Lung microvascular endothelial cell (primary cell): ENCODE results near the gene PACSIN2. TPM values are rescaled to one million over a fixed set of nuclear protein-coding genes. Genes with fewer than 3 reads are reported as not detected.
"Not testable (repeated sequence)": the region's sequence is repeated elsewhere in the genome, so short reads cannot be mapped to it uniquely, and the experiment has no call there.

Experiments used
- DNase-seq, 2 donors: peaks; one replicate each; pipeline versions ENCODE4 v3.0.0 to v3.0.0-alpha.2; 2010; ENCODE audit warnings: low read depth in 2 of 2
- total RNA-seq: library from RNA; depleted of rRNA; stranded (reverse); fragments of >200 nt; gene quantifications from 2 replicates; pipeline ENCODE4 v1.2.1, GENCODE V29; 2014

The PACSIN2 gene
- total RNA-seq, 1 donor from 2014 or later = 88.9 TPM

- DNase-seq = no peak
These were observed 22.9 kb downstream of the PACSIN2 start for GRCh38 chr22:42992092-42992491.

GRCh38 chr22:42991010-42991651 is 23.8 kb downstream of the PACSIN2 start:
- DNase-seq = peak in 1 of 2 donors; percentile 72

- peak; percentile 59 to 91 for DNase-seq
These were observed 24.7 kb downstream of the PACSIN2 start for GRCh38 chr22:42990131-42990838.

- DNase-seq = no peak
These were observed 28.8 kb downstream of the PACSIN2 start for GRCh38 chr22:42986115-42986514.

GRCh38 chr22:42985531-42985905 is 29.4 kb downstream of the PACSIN2 start:
- DNase-seq = no peak

- no peak for DNase-seq
These were observed 30.0 kb downstream of the PACSIN2 start for GRCh38 chr22:42984814-42985530.

- no peak for DNase-seq
These were observed 30.6 kb downstream of the PACSIN2 start for GRCh38 chr22:42984397-42984796.

GRCh38 chr22:42983470-42983869 is 31.5 kb downstream of the PACSIN2 start:
- DNase-seq = no peak

GRCh38 chr22:42979606-42980005 is 35.3 kb downstream of the PACSIN2 start:
- no peak for DNase-seq

GRCh38 chr22:42978453-42979103 is 36.4 kb downstream of the PACSIN2 start:
- DNase-seq = peak in 1 of 2 donors; percentile 86

- DNase-seq = no peak
These were observed 37.4 kb downstream of the PACSIN2 start for GRCh38 chr22:42977569-42977968.

GRCh38 chr22:42976217-42976933 is 38.6 kb downstream of the PACSIN2 start:
- no peak for DNase-seq

- no peak for DNase-seq
These were observed 40.7 kb downstream of the PACSIN2 start for GRCh38 chr22:42974223-42974622.

- no peak for DNase-seq
These were observed 41.4 kb downstream of the PACSIN2 start for GRCh38 chr22:42973536-42973881.

GRCh38 chr22:42972649-42973535 is 42.1 kb downstream of the PACSIN2 start:
- no peak for DNase-seq

GRCh38 chr22:42971473-42971860 is 43.5 kb downstream of the PACSIN2 start:
- DNase-seq = not testable (repeated sequence)

GRCh38 chr22:42970029-42970428 is 44.9 kb downstream of the PACSIN2 start:
- no peak for DNase-seq

- no peak for DNase-seq
These were observed 45.5 kb downstream of the PACSIN2 start for GRCh38 chr22:42969348-42969975.

- DNase-seq = no peak
These were observed 47.0 kb downstream of the PACSIN2 start for GRCh38 chr22:42967933-42968332.

- DNase-seq = no peak
These were observed 47.9 kb downstream of the PACSIN2 start for GRCh38 chr22:42967005-42967404.
